Inflammatory macrophage (primary cell): ENCODE data around the gene UBA1.

Experiments used
- DNase-seq, 2 donors: peaks; one replicate each; pipeline ENCODE4 v3.0.0-alpha.2; 2020 to 2022

The UBA1 gene

GRCh38 chrX:47169726-47170515, 23.7 kb upstream of the UBA1 start:
- DNase-seq: no peak

- no peak for DNase-seq
Measured at GRCh38 chrX:47170861-47171692, 22.6 kb upstream of the UBA1 start.

GRCh38 chrX:47171996-47172395, 21.6 kb upstream of the UBA1 start:
- DNase-seq: no peak

GRCh38 chrX:47172549-47172948, 21.1 kb upstream of the UBA1 start:
- no peak for DNase-seq

- DNase-seq: no peak
Measured at GRCh38 chrX:47172971-47173792, 20.4 kb upstream of the UBA1 start.

- DNase-seq: no peak
Measured at GRCh38 chrX:47174376-47174775, 19.3 kb upstream of the UBA1 start.

- DNase-seq: no peak
Measured at GRCh38 chrX:47174846-47175587, 18.6 kb upstream of the UBA1 start.

- DNase-seq: no peak
Measured at GRCh38 chrX:47175588-47175980, 18.0 kb upstream of the UBA1 start.

- no peak for DNase-seq
Measured at GRCh38 chrX:47176101-47176740, 17.4 kb upstream of the UBA1 start.

- DNase-seq: no peak
Measured at GRCh38 chrX:47177079-47177478, 16.6 kb upstream of the UBA1 start.

GRCh38 chrX:47178337-47178736, 15.3 kb upstream of the UBA1 start:
- DNase-seq: no peak

- DNase-seq: no peak
Measured at GRCh38 chrX:47179221-47179927, 14.3 kb upstream of the UBA1 start.

GRCh38 chrX:47179928-47180255, 13.7 kb upstream of the UBA1 start:
- no peak for DNase-seq

GRCh38 chrX:47180346-47180745, 13.3 kb upstream of the UBA1 start:
- no peak for DNase-seq

- no peak for DNase-seq
Measured at GRCh38 chrX:47181301-47181700, 12.3 kb upstream of the UBA1 start.

- DNase-seq: no peak
Measured at GRCh38 chrX:47182106-47182700, 11.4 kb upstream of the UBA1 start.

GRCh38 chrX:47184486-47184885, 9.1 kb upstream of the UBA1 start:
- DNase-seq: no peak

GRCh38 chrX:47185241-47185640, 8.4 kb upstream of the UBA1 start:
- no peak for DNase-seq

- DNase-seq: no peak
Measured at GRCh38 chrX:47186096-47186740, 7.4 kb upstream of the UBA1 start.

- no peak for DNase-seq
Measured at GRCh38 chrX:47187106-47187677, 6.4 kb upstream of the UBA1 start.
